K562 (cell line): Measurements from ENCODE around the gene PRDM10. TPM values are rescaled to one million over a fixed set of nuclear protein-coding genes. Genes with fewer than 3 reads are reported as not detected.
A peak's percentile ranks its signal among the peaks of the same experiment; 100 is the strongest.

Experiments used
- ATAC-seq: fragments of 200-7000 bp; cut with Tn5 transposase; 3 replicates; pipeline ENCODE4 v1.9.1; 2020; ENCODE audit warnings: moderate library complexity
- BruUV-seq: library from RNA; stranded (reverse); fragments of 400-500 nt; replicated peaks from 2 replicates; lab custom pipeline; 2021; lab: Mats Ljungman, UMichigan
- CTCF ChIA-PET: fragments of 300-600 bp; formaldehyde crosslinking; extraction: SDS; loops from one replicate; lab custom pipeline; 2021; ENCODE audit warnings: low intra/inter-chr PET ratio; lab: Yijun Ruan, JAX
- POLR2A ChIA-PET: fragments of 300-600, 350-650 bp; sonication (Branson Sonifier 250); formaldehyde crosslinking; extraction: SDS; loops from one replicate; lab custom pipeline; 2021; ENCODE audit warnings: antibody characterized with exemption, inconsistent platforms; lab: Yijun Ruan, JAX
- DNase-seq, 4 experiments: peaks; one replicate each; pipeline versions ENCODE4 v3.0.0 to v3.0.0-alpha.2; 2011 to 2018; ENCODE audit warnings: low spot score in 3 of 4, mixed read lengths in 3 of 4; ENCODE audit errors: extremely low read depth in 1 of 4
- FAIRE-seq: peaks from 2 replicates; lab custom pipeline; 2011; peaks lifted over from hg19 to GRCh38; lab: Jason Lieb, UNC
- H2AFZ ChIP-seq: 2 replicates; pipeline ENCODE4 v1.6.0; 2011; ENCODE audit warnings: low read depth, low read length, control low read depth, inconsistent platforms
- H3K27ac ChIP-seq: fragments of 200-600 bp; 3 replicates; pipeline ENCODE4 v1.8.0; 2011; ENCODE audit warnings: low read depth, mild to moderate bottlenecking, control low read depth, inconsistent platforms, low read length, moderate library complexity, mixed read lengths; ENCODE audit errors: extremely low read depth
- H3K27me3 ChIP-seq, 2 experiments: fragments of 300-600 bp in 1 of 2; 2 replicates in 1 of 2; 3 replicates in 1 of 2; pipeline versions ENCODE4 v1.6.0 to v1.8.0; 2011; ENCODE audit warnings: inconsistent platforms in 2 of 2, low read length in 2 of 2, mild to moderate bottlenecking in 1 of 2, mixed read lengths in 1 of 2, moderate library complexity in 1 of 2; ENCODE audit not compliant: control insufficient read depth in 2 of 2, insufficient read depth in 2 of 2
- H3K36me3 ChIP-seq: fragments of 300-600 bp; 3 replicates; pipeline ENCODE4 v1.8.0; 2011; ENCODE audit warnings: mild to moderate bottlenecking, low read length, inconsistent platforms; ENCODE audit not compliant: control insufficient read depth, insufficient read depth
- H3K4me1 ChIP-seq, 2 experiments: fragments of 200-600 bp in 1 of 2; replicated peaks in 1 of 2; 2 replicates in 1 of 2; 3 replicates in 1 of 2; pipeline versions ENCODE4 v1.5.1 to v1.8.0; 2011; ENCODE audit warnings: inconsistent platforms in 2 of 2, low read length in 2 of 2, mild to moderate bottlenecking in 1 of 2, mixed read lengths in 1 of 2, moderate library complexity in 1 of 2; ENCODE audit not compliant: control insufficient read depth in 2 of 2, insufficient read depth in 2 of 2
- H3K4me2 ChIP-seq: 2 replicates; pipeline ENCODE4 v1.6.1; 2011; ENCODE audit warnings: low read length, control low read depth, inconsistent platforms, mixed read lengths; ENCODE audit not compliant: insufficient read depth
- H3K4me3 ChIP-seq: fragments of 200-600 bp; sonication (generic), shearing (Covaris generic); 2 replicates; pipeline ENCODE4 v1.5.1; 2016; ENCODE audit warnings: control low read depth, inconsistent platforms
- H3K79me2 ChIP-seq: fragments of 200-600 bp; 3 replicates; pipeline ENCODE4 v1.8.0; 2011; ENCODE audit warnings: low read length, inconsistent platforms; ENCODE audit not compliant: control insufficient read depth, insufficient read depth
- H3K9ac ChIP-seq, 2 experiments: 2 replicates each; pipeline versions ENCODE4 v1.6.0 to v1.6.1; 2011; ENCODE audit warnings: low read depth in 2 of 2, low read length in 2 of 2, control low read depth in 1 of 2, inconsistent platforms in 1 of 2, mild to moderate bottlenecking in 1 of 2, mixed read lengths in 1 of 2; ENCODE audit not compliant: insufficient read depth in 1 of 2
- H3K9me1 ChIP-seq: one replicate; pipeline ENCODE4 v1.6.0; 2011; ENCODE audit warnings: inconsistent platforms, mild to moderate bottlenecking, low read length, moderate library complexity; ENCODE audit not compliant: control insufficient read depth, insufficient read depth
- H3K9me3 ChIP-seq: replicated peaks from 2 replicates; pipeline ENCODE4 v1.5.1; 2011; ENCODE audit warnings: low read depth, low read length, inconsistent platforms; ENCODE audit not compliant: control insufficient read depth, insufficient read depth
- H4K20me1 ChIP-seq: replicated peaks from 2 replicates; pipeline ENCODE4 v1.6.1; 2011; ENCODE audit warnings: low read length, inconsistent platforms, mixed read lengths; ENCODE audit not compliant: control insufficient read depth, insufficient read depth
- ARID3B ChIP-seq: fragments of 250-450 bp; sonication (Bioruptor Pico); IDR thresholded peaks from 2 replicates; pipeline ENCODE4 v1.4.0; 2020; ENCODE audit warnings: borderline replicate concordance
- ATF7 ChIP-seq: fragments of 450-650 bp; IDR thresholded peaks from 2 replicates; pipeline ENCODE4 v1.7.1; 2014; ENCODE audit warnings: mild to moderate bottlenecking, moderate library complexity
- EP400 ChIP-seq: fragments of 450-650 bp; IDR thresholded peaks from 2 replicates; pipeline ENCODE4 v1.6.1; 2017; ENCODE audit warnings: antibody characterized with exemption, mild to moderate bottlenecking, moderate library complexity
- ID3 ChIP-seq, 2 experiments: fragments of 250-450 bp in 1 of 2; fragments of 450-650 bp in 1 of 2; sonication (Bioruptor Pico) in 1 of 2; IDR thresholded peaks; 2 replicates each; pipeline versions ENCODE4 v1.6.1 to v1.8.0; 2016 to 2021; ENCODE audit warnings: mild to moderate bottlenecking in 2 of 2, moderate library complexity in 2 of 2, missing compliant biosample characterization in 1 of 2, missing genetic modification characterization in 1 of 2
- MAFK ChIP-seq: IDR thresholded peaks from 2 replicates; pipeline ENCODE4 v1.6.1; 2011; ENCODE audit warnings: low read length, improper control_type of control experiment
- SIN3A ChIP-seq, 2 experiments: fragments of 150-350 bp in 1 of 2; IDR thresholded peaks; 2 replicates each; pipeline ENCODE4 v1.6.1; 2011 to 2016; ENCODE audit warnings: borderline replicate concordance in 2 of 2, low read depth in 2 of 2, low read length in 2 of 2, mild to moderate bottlenecking in 2 of 2, moderate library complexity in 2 of 2; ENCODE audit not compliant: control insufficient read depth in 1 of 2
- ZBTB8A ChIP-seq: fragments of 450-650 bp; IDR thresholded peaks from 2 replicates; pipeline ENCODE4 v1.6.1; 2018; ENCODE audit warnings: mild to moderate bottlenecking, moderate library complexity; ENCODE audit not compliant: partially characterized antibody
- ZKSCAN8 ChIP-seq: fragments of 200-800 bp; sonication (Bioruptor generic); IDR thresholded peaks from 2 replicates; pipeline ENCODE4 v1.6.1; 2016; ENCODE audit warnings: missing genetic modification characterization, missing compliant biosample characterization
- ZNF140 ChIP-seq: fragments of 250-450 bp; sonication (Bioruptor Pico); IDR thresholded peaks from 2 replicates; pipeline ENCODE4 v1.8.0; 2021; ENCODE audit warnings: moderate library complexity, mild to moderate bottlenecking, inconsistent platforms
- ZNF511 ChIP-seq: sonication (generic); formaldehyde crosslinking; IDR thresholded peaks from 2 replicates; pipeline ENCODE4 v1.8.0; 2022; ENCODE audit warnings: mild to moderate bottlenecking, missing genetic modification reagents
- WGBS: fragments of 100-300 bp; shearing (Covaris generic); methylation state at CpG from one replicate; pipeline ENCODE4 v1.1.6; 2016; ENCODE audit warnings: low coverage, mixed read lengths; ENCODE audit not compliant: insufficient coverage; ENCODE audit errors: missing lambda C conversion rate; 5-methylcytosine and 5-hydroxymethylcytosine counted together
- in situ Hi-C: fragments of 300-500 bp; cut with MboI; formaldehyde crosslinking; loops from 4 replicates; pipeline ENCODE4 v1.15.0; 2018; ENCODE audit warnings: inconsistent platforms, mixed read lengths
- intact Hi-C: fragments of 100-400 bp; cut with micrococcal nuclease; formaldehyde crosslinking; loops from 2 replicates; pipeline ENCODE4 v1.14.2; 2022
- polyA plus RNA-seq, 8 experiments: library from polyadenylated mRNA; depleted of rRNA in 4 of 8; stranded (reverse) in 5 of 8; unstranded in 3 of 8; fragments of >200 nt; fragmentation: Nextera tagmentation in 2 of 8; fragmentation: Illumina TruSeq in 1 of 8; extraction: Ambion mirVana in 2 of 8; extraction: Trizol in 1 of 8; gene quantifications; 2 replicates each; pipeline versions ENCODE4 v1.2.1 to v1.2.3, GENCODE V29; 2011 to 2014; ENCODE audit warnings: inconsistent platforms in 1 of 8, missing spikeins in 1 of 8
- total RNA-seq, 7 experiments: library from RNA; depleted of rRNA in 6 of 7; stranded (reverse); fragments of >200 nt in 6 of 7; fragmentation: Illumina TruSeq in 2 of 7; extraction: Trizol in 2 of 7; gene quantifications; 2 replicates each; pipeline versions ENCODE4 v1.2.1 to v1.2.3, GENCODE V29; 2011 to 2021; ENCODE audit warnings: low replicate concordance in 1 of 7

PRDM10 gene
- total and polyA plus RNA-seq, 9 of the 15 experiments (the other 6 are each of a cell fraction or from before 2014, with no cell fraction given): 0.89 to 9.3 (median 4.5) TPM

- H3K4me2 ChIP-seq: no peak overlapping the region
- no peaks in the 10 kb centered on the region for H3K9me1 ChIP-seq
- no peak for FAIRE-seq
- H3K36me3 ChIP-seq: peaks cover 30% of the 10 kb centered on the region; the same call in 2 of the 3 replicates
- in situ Hi-C loops (no loop called here), intact Hi-C loops (no loop called here)
- ChIA-PET POLR2A (no interaction called here), CTCF (no interaction called here)
- no peak overlapping the region for H3K4me3 ChIP-seq
- no peak for ATAC-seq
- no peak for DNase-seq
- BruUV-seq: no TSS peak
- TF ChIP-seq ZKSCAN8 (no peak), ARID3B (CRISPR knock-in tag) (no peak), ID3 (CRISPR knock-in tag; IDR thresholded peaks at IDR 0.05) (no peak), ID3 (tag; IDR thresholded peaks at IDR 0.05) (no peak), ATF7 (no peak), EP400 (no peak), ZBTB8A (no peak), SIN3A (IDR thresholded peaks at IDR 0.05; ENCODE audit: borderline replicate concordance in 2 of 2, control insufficient read depth in 1 of 2, low read depth in 2 of 2, low read length in 2 of 2) (no peak), MAFK (no peak), ZNF140 (CRISPR knock-in tag) (no peak), ZNF511 (CRISPR knock-in tag) (no peak)
- H3K27me3 ChIP-seq: no peaks in the 10 kb centered on the region
- no peak overlapping the region for H2AFZ ChIP-seq
- WGBS: 86% methylated on average over 22 of the region's 22 CpGs
- H3K4me1 ChIP-seq: no peaks in the 10 kb centered on the region
- 0 out of 4 replicates have a peak overlapping the region, but pooled peaks of 1 of the 2 experiments have one; percentile 1 for H3K9ac ChIP-seq
- H3K9me3 ChIP-seq: no peaks in the 10 kb centered on the region
- no peaks in the 10 kb centered on the region for H3K79me2 ChIP-seq
- H3K27ac ChIP-seq: no peak overlapping the region
- no peaks in the 10 kb centered on the region for H4K20me1 ChIP-seq
Measured at GRCh38 chr11:129918361-129918760, 84.3 kb downstream of the PRDM10 start.
